Trophoblast cell (in vitro differentiated cells and primary cell): Measurements from ENCODE around the gene MYO15B.
A peak's percentile ranks its signal among the peaks of the same experiment; 100 is the strongest.

Source experiments
- DNase-seq, 2 donors: peaks; one replicate each; pipeline ENCODE4 v3.0.0-alpha.2; 2016
- H2AFZ ChIP-seq: 2 replicates; pipeline ENCODE4 v1.6.1; 2013; ENCODE audit warnings: low read length, moderate library complexity, mild to moderate bottlenecking; ENCODE audit not compliant: insufficient read depth, poor library complexity
- H2AK5ac ChIP-seq: 2 replicates; pipeline ENCODE4 v1.6.1; 2013; ENCODE audit warnings: mild to moderate bottlenecking, low read length
- H2BK120ac ChIP-seq: 2 replicates; pipeline ENCODE4 v1.6.1; 2013; ENCODE audit warnings: low read length, mild to moderate bottlenecking, moderate library complexity; ENCODE audit not compliant: insufficient read depth, poor library complexity
- H2BK12ac ChIP-seq: 2 replicates; pipeline ENCODE4 v1.6.1; 2013; ENCODE audit warnings: mild to moderate bottlenecking, low read length, moderate library complexity
- H2BK5ac ChIP-seq: 2 replicates; pipeline ENCODE4 v1.6.1; 2013; ENCODE audit warnings: low read length, low read depth, moderate library complexity, mild to moderate bottlenecking; ENCODE audit not compliant: poor library complexity
- H3K14ac ChIP-seq: 2 replicates; pipeline ENCODE4 v1.6.1; 2013; ENCODE audit warnings: mild to moderate bottlenecking, low read length
- H3K18ac ChIP-seq: 2 replicates; pipeline ENCODE4 v1.6.1; 2013; ENCODE audit warnings: mild to moderate bottlenecking, low read length
- H3K23ac ChIP-seq: 2 replicates; pipeline ENCODE4 v1.6.1; 2013; ENCODE audit warnings: low read length
- H3K27ac ChIP-seq: 2 replicates; pipeline ENCODE4 v1.5.1; 2013; ENCODE audit warnings: low read depth, mild to moderate bottlenecking, inconsistent platforms, low read length, moderate library complexity
- H3K27me3 ChIP-seq: 2 replicates; pipeline ENCODE4 v1.6.1; 2013; ENCODE audit warnings: inconsistent platforms, mild to moderate bottlenecking, low read length, moderate library complexity; ENCODE audit not compliant: insufficient read depth
- H3K36me3 ChIP-seq, 2 experiments: 1 replicate in 1 of 2; 2 replicates in 1 of 2; pipeline ENCODE4 v1.6.1; 2013; ENCODE audit warnings: low read length in 2 of 2, mild to moderate bottlenecking in 2 of 2, moderate library complexity in 1 of 2; ENCODE audit not compliant: insufficient read depth in 2 of 2, control insufficient read depth in 1 of 2
- H3K4ac ChIP-seq: 2 replicates; pipeline ENCODE4 v1.6.1; 2013; ENCODE audit warnings: low read depth, mild to moderate bottlenecking, low read length, moderate library complexity
- H3K4me1 ChIP-seq, 2 experiments: 1 replicate in 1 of 2; 2 replicates in 1 of 2; pipeline ENCODE4 v1.6.1; 2013; ENCODE audit warnings: low read length in 2 of 2, mild to moderate bottlenecking in 2 of 2, moderate library complexity in 1 of 2; ENCODE audit not compliant: insufficient read depth in 2 of 2, control insufficient read depth in 1 of 2
- H3K4me2 ChIP-seq: 2 replicates; pipeline ENCODE4 v1.6.1; 2013; ENCODE audit warnings: inconsistent platforms, mild to moderate bottlenecking, low read length, moderate library complexity
- H3K4me3 ChIP-seq: 2 replicates; pipeline ENCODE4 v1.5.1; 2013; ENCODE audit warnings: mild to moderate bottlenecking, low read depth, low read length, inconsistent platforms
- H3K79me1 ChIP-seq: one replicate; pipeline ENCODE4 v1.6.1; 2013; ENCODE audit warnings: low read length
- H3K79me2 ChIP-seq: 2 replicates; pipeline ENCODE4 v1.6.1; 2013; ENCODE audit warnings: low read length, mild to moderate bottlenecking; ENCODE audit not compliant: control insufficient read depth, insufficient read depth, poor library complexity
- H3K9ac ChIP-seq: 2 replicates; pipeline ENCODE4 v1.6.1; 2013; ENCODE audit warnings: mild to moderate bottlenecking, low read length
- H3K9me3 ChIP-seq: 2 replicates; pipeline ENCODE4 v1.6.1; 2013; ENCODE audit warnings: low read depth, mild to moderate bottlenecking, control low read depth, inconsistent platforms, low read length; ENCODE audit not compliant: insufficient read depth
- H4K12ac ChIP-seq: 2 replicates; pipeline ENCODE4 v1.6.1; 2013; ENCODE audit warnings: low read depth, mild to moderate bottlenecking, low read length, moderate library complexity
- H4K8ac ChIP-seq: 2 replicates; pipeline ENCODE4 v1.6.1; 2013; ENCODE audit warnings: low read depth, mild to moderate bottlenecking, low read length, moderate library complexity
- H4K91ac ChIP-seq: one replicate; pipeline ENCODE4 v1.6.1; 2013; ENCODE audit warnings: low read depth, mild to moderate bottlenecking, low read length, moderate library complexity
- WGBS: extraction: QIAGEN DNeasy Blood & Tissue Kit; methylation state at CpG from one replicate; pipeline ENCODE4 v1.1.7; 2013; ENCODE audit warnings: missing lambda C conversion rate; ENCODE audit not compliant: insufficient read length, insufficient coverage; ENCODE audit errors: extremely low coverage; 5-methylcytosine and 5-hydroxymethylcytosine counted together

The MYO15B gene

DNA sequence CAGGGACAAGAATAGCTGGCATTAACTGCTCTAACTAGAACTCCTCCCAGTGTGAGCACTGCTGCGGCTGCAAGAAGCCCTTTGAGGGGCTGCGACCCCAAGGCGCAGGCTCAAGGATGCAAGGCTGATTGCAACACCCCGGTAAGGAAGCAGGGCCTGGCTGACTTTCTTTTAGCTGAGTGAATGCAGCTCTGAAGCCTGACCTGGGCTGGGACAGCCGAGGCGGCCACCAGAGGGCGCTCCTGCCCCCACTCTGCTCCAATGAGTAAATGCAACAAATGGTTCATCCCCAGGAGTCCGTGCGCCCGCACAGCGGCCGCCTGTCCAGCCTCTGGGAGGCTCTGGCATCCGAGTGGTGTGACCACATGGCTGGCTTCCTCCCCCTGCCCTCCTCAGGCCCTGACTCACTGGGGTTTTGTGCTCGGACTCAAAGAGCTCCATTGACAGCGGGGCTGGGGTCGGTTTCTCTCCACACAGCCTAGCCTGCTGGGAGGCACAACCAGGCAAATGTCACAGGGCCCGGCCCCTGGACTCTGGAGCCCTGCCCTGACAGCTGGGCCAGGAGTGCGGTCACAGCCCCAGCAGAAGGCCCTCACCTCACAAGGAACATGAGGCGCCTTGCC is 45.4 kb downstream of the MYO15B start, which contains the start of gene SMIM5:
Gene SMIM5, plus strand, starts transcription at position 572 of the 623 bp plus-strand sequence. CDS start 6,768 bp downstream, outside the sequence.
- H3K27ac ChIP-seq, result peak within 1 kb of the TSS; percentile 41
- H2AK5ac ChIP-seq, result peak within 1 kb of the TSS; percentile 14
- WGBS, result no CpG with 5 or more reads among the region's 19 CpGs
- H3K18ac ChIP-seq, result peak within 1 kb of the TSS; percentile 21
- peak within 1 kb of the TSS; percentile 60 for H4K91ac ChIP-seq
- peaks cover 11 to 13% of the 10 kb centered on the region in 2 experiments for H3K4me1 ChIP-seq
- H2BK5ac ChIP-seq, result no peak within 1 kb of the TSS
- peaks cover 4% of the 10 kb centered on the region for H3K79me1 ChIP-seq
- peak within 1 kb of the TSS; percentile 17 for H4K8ac ChIP-seq
- H3K27me3 ChIP-seq, result no peaks in the 10 kb centered on the region
- H3K36me3 ChIP-seq, result peaks cover 12% of the 10 kb centered on the region in 2 experiments
- peak within 1 kb of the TSS; percentile 9 for H2BK120ac ChIP-seq
- peak within 1 kb of the TSS; percentile 38 for H2BK12ac ChIP-seq
- peak within 1 kb of the TSS; percentile 24 for H2AFZ ChIP-seq
- H3K4ac ChIP-seq, result peak within 1 kb of the TSS; percentile 9
- H3K4me2 ChIP-seq, result peak within 1 kb of the TSS; percentile 47
- H3K79me2 ChIP-seq, result no peaks in the 10 kb centered on the region
- DNase-seq, result peak; percentile 96 to 97
- H3K9me3 ChIP-seq, result peaks cover 3% of the 10 kb centered on the region
- no peak within 1 kb of the TSS for H3K4me3 ChIP-seq
- no peak within 1 kb of the TSS for H3K23ac ChIP-seq
- H3K14ac ChIP-seq, result peak within 1 kb of the TSS; percentile 41
- H4K12ac ChIP-seq, result no peak within 1 kb of the TSS
- H3K9ac ChIP-seq, result no peak within 1 kb of the TSS

DNA sequence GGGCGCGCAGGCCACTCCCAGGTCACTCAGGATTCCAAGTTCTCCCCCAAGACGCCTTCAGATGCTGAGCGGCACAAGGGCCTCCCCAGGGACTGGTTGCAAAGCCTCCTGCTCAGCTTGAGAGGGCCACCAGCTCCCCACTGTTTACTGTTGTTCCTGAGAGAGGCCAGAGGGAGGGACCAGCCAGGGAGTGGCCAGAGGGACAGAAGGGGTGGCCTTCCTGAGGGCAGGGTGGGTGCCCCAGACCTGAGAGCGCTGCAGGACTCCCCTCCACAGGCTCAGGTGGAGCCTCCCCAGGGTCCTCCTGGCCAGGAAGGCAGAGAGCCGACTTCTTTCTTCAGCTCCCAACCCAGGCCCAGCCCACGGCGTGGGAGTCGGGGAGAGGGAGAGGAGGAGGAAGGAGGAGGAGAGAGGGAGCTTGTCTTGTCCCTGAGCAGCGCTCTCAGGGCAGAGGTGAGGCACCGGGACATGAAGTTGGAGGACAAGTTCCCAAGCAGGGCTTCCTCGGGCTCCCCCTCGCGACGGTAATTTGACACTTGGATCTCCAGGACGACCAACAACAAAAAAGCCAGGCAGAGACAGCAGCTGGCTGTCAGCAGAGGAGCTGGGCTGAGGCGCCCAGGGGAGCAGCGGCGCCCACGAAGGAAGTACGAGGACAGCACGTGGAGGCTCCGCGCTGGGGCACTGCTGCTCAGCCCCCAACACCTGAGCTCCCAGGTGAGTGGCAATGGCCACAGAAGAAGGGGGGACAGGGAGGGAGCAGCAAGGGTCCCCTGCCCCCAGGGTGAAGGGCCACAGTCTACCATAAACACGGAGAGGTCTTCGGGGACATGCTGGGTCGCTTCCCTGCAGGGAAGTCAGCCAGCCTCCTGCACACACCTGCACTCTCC is 46.1 kb downstream of the MYO15B start:
- Histone ChIP-seq H3K36me3 (peaks cover 8 to 11% of the 10 kb centered on the region in 2 experiments), H2AFZ (peak overlapping the region; percentile 24), H3K18ac (peak overlapping the region; percentile 21), H3K27ac (peak overlapping the region; percentile 41), H3K14ac (peak overlapping the region; percentile 41), H3K79me2 (no peaks in the 10 kb centered on the region), H3K4me1 (peaks cover 11 to 13% of the 10 kb centered on the region in 2 experiments), H4K91ac (peak overlapping the region; percentile 60), H3K9me3 (peaks cover 3% of the 10 kb centered on the region), H2AK5ac (peak overlapping the region; percentile 14), H3K4me3 (no peak overlapping the region), H2BK120ac (peak overlapping the region; percentile 9), H3K27me3 (no peaks in the 10 kb centered on the region), H3K79me1 (peaks cover 4% of the 10 kb centered on the region), H3K4me2 (peak overlapping the region; percentile 47), H3K4ac (peak overlapping the region; percentile 9), H2BK5ac (no peak overlapping the region), H4K12ac (no peak overlapping the region), H3K23ac (no peak overlapping the region), H3K9ac (no peak overlapping the region), H2BK12ac (peak overlapping the region; percentile 38), H4K8ac (peak overlapping the region; percentile 17)
- DNase-seq, result peak; percentile 98 to 99
- WGBS, result no CpG with 5 or more reads among the region's 27 CpGs

DNA sequence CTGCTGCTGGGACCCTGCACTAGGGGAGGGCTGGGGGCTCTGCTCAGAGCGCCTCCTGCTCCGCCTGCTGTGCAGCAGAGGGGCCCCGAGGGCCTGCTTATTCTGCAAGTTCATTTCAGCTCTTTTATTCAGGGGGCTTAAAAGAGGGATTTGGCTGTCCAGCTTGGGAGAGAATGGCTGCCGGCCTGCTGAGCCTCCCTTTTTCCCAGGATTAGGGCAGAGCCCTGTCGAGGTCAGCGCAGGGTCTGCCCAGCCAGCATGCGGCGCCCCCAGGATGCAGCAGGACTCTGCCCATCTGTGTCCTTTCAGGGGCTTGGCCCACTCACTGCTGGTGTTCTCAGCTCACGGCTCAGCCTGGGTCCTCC is 46.8 kb downstream of the MYO15B start:
- no peak overlapping the region for H4K12ac ChIP-seq
- peaks cover 6% of the 10 kb centered on the region for H3K79me1 ChIP-seq
- no peak overlapping the region for H2AFZ ChIP-seq
- DNase-seq, result no peak
- no peak overlapping the region for H2AK5ac ChIP-seq
- no peaks in the 10 kb centered on the region for H3K27me3 ChIP-seq
- H3K9ac ChIP-seq, result no peak overlapping the region
- no peak overlapping the region for H3K4ac ChIP-seq
- peaks cover 8 to 14% of the 10 kb centered on the region in 2 experiments for H3K36me3 ChIP-seq
- no peak overlapping the region for H2BK5ac ChIP-seq
- H3K27ac ChIP-seq, result no peak overlapping the region
- H3K14ac ChIP-seq, result no peak overlapping the region
- no peak overlapping the region for H3K23ac ChIP-seq
- H3K4me2 ChIP-seq, result no peak overlapping the region
- no peak overlapping the region for H2BK120ac ChIP-seq
- H3K18ac ChIP-seq, result no peak overlapping the region
- H3K79me2 ChIP-seq, result no peaks in the 10 kb centered on the region
- H3K4me3 ChIP-seq, result no peak overlapping the region
- no peak overlapping the region for H2BK12ac ChIP-seq
- WGBS, result no CpG with 5 or more reads among the region's 9 CpGs
- peaks cover 3% of the 10 kb centered on the region for H3K9me3 ChIP-seq
- peaks cover 11 to 13% of the 10 kb centered on the region in 2 experiments for H3K4me1 ChIP-seq
- H4K8ac ChIP-seq, result no peak overlapping the region
- H4K91ac ChIP-seq, result no peak overlapping the region

DNA sequence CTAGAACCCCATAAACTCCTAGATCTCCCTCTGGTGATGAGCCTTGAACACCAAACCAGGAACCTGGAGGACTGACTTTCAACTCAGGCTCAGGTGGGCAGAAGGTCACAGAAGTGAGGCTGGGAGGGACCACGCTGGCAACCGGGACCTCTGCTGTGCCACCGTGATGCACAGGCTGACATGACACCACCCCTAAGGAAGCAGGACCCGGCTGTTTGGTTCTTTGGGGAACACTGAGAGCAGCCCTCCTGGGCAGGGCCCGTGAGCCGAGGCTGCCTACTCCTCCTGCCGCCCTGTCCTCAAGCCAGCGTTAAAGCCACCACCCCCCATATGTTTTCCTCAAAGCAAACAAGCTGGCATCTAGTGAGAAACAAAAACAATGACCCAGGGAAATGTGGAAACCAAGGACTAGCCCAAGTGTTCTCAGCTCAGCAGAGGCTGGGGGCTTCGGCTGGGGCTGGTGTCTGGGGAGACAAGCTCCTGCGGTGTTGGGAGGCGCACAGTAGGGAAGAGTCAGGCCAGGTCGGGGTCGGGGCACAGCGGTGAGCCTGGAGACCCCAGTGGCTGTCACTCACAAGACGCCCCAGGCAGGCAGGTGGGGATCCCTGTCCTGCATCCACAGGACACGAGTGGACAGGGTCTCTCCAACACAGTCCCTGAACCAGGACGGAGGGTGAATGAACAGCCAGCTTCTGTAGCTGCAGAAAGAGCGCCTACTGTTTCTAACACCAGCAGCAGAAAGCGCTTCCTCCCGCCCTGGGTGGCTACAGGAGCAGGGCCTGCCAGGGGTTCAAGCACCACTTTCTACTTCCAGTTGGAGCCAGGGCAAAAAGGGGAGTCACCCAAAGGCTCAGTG is 47.4 kb downstream of the MYO15B start:
- H4K8ac ChIP-seq, result no peak overlapping the region
- no peak overlapping the region for H3K4me3 ChIP-seq
- H3K4me1 ChIP-seq, result peaks cover 16 to 18% of the 10 kb centered on the region in 2 experiments
- no peak overlapping the region for H4K91ac ChIP-seq
- no peak overlapping the region for H2BK120ac ChIP-seq
- no peak overlapping the region for H2BK12ac ChIP-seq
- no peak overlapping the region for H2AFZ ChIP-seq
- no peak overlapping the region for H3K23ac ChIP-seq
- no peak overlapping the region for H4K12ac ChIP-seq
- H2AK5ac ChIP-seq, result no peak overlapping the region
- no peak overlapping the region for H3K4ac ChIP-seq
- H3K27ac ChIP-seq, result no peak overlapping the region
- H2BK5ac ChIP-seq, result no peak overlapping the region
- H3K36me3 ChIP-seq, result peaks cover 8 to 14% of the 10 kb centered on the region in 2 experiments
- H3K79me1 ChIP-seq, result peaks cover 9% of the 10 kb centered on the region
- H3K14ac ChIP-seq, result no peak overlapping the region
- no peaks in the 10 kb centered on the region for H3K27me3 ChIP-seq
- no peak overlapping the region for H3K4me2 ChIP-seq
- no peaks in the 10 kb centered on the region for H3K79me2 ChIP-seq
- H3K9ac ChIP-seq, result no peak overlapping the region
- DNase-seq, result no peak
- H3K18ac ChIP-seq, result no peak overlapping the region
- WGBS, result no CpG with 5 or more reads among the region's 20 CpGs
- peaks cover 1% of the 10 kb centered on the region for H3K9me3 ChIP-seq
